Breast epithelium (tissue), 4 donors: Measurements from ENCODE around the gene SLC44A2. TPM values are rescaled to one million over a fixed set of nuclear protein-coding genes. Genes with fewer than 3 reads are reported as not detected.
A peak's percentile ranks its signal among the peaks of the same experiment; 100 is the strongest.

Experiments used
- DNase-seq, 2 donors: peaks; one replicate each; pipeline ENCODE4 v3.0.0-alpha.2; 2019; ENCODE audit warnings: low spot score in 2 of 2
- H3K27ac ChIP-seq, 2 donors: fragments of 200-600 bp; sonication (generic) in 1 of 2; one replicate each; pipeline ENCODE4 v1.5.1; 2016 to 2019; ENCODE audit warnings: mild to moderate bottlenecking in 1 of 2
- H3K27me3 ChIP-seq, 2 donors: fragments of 200-600 bp; sonication (generic) in 1 of 2; one replicate each; pipeline versions ENCODE4 v1.5.1 to v1.6.0; 2017 to 2019; ENCODE audit warnings: control low read depth in 1 of 2, mild to moderate bottlenecking in 1 of 2
- H3K36me3 ChIP-seq: fragments of 200-600 bp; one replicate; pipeline ENCODE4 v1.5.1; 2019
- H3K4me1 ChIP-seq, 2 donors: fragments of 200-600 bp; sonication (generic); one replicate each; pipeline ENCODE4 v1.5.1; 2016 to 2019; ENCODE audit warnings: control low read depth in 1 of 2
- H3K4me3 ChIP-seq, 3 donors: fragments of 200-600 bp; sonication (generic); 1 replicate in 2 of 3; 2 replicates in 1 of 3; pipeline ENCODE4 v1.5.1; 2016 to 2019; ENCODE audit warnings: mild to moderate bottlenecking in 3 of 3, moderate library complexity in 2 of 3
- H3K9me3 ChIP-seq, 2 donors: fragments of 200-600 bp; sonication (generic) in 1 of 2; one replicate each; pipeline ENCODE4 v1.5.1; 2016 to 2019; ENCODE audit warnings: control low read depth in 1 of 2
- CTCF ChIP-seq, 3 donors: fragments of 450-650 bp; IDR thresholded peaks; one replicate each; pipeline ENCODE4 v1.5.1; 2016 to 2017; ENCODE audit warnings: antibody characterized with exemption in 3 of 3, mild to moderate bottlenecking in 3 of 3, moderate library complexity in 3 of 3
- POLR2A ChIP-seq: fragments of 450-650 bp; IDR thresholded peaks from one replicate; pipeline ENCODE4 v1.6.1; 2016; ENCODE audit warnings: antibody characterized with exemption, mild to moderate bottlenecking, moderate library complexity
- POLR2AphosphoS5 ChIP-seq, 3 donors: sonication (generic); formaldehyde crosslinking; IDR thresholded peaks; one replicate each; pipeline ENCODE4 v1.6.1; 2017; ENCODE audit warnings: antibody characterized with exemption in 3 of 3
- intact Hi-C: fragments of 100-400 bp; cut with DNase I; formaldehyde crosslinking; loops from one replicate; pipeline ENCODE4 v1.15.1; 2023; ENCODE audit warnings: low total_unique reads
- total RNA-seq, 3 donors: library from RNA; depleted of rRNA; stranded (reverse); fragments of >200 nt; gene quantifications; one replicate each; pipeline ENCODE4 v1.1.0, GENCODE V29; 2016

SLC44A2 gene
- total RNA-seq, 3 donors from 2014 or later, result 63.0 to 92.5 (median 67.5) TPM

GRCh38 chr19:10593820-10594637 is 31.3 kb upstream of the SLC44A2 start:
- intact Hi-C loops, result no loop called here
- Histone ChIP-seq H3K4me3 (no peak overlapping the region), H3K27me3 (no peaks in the 10 kb centered on the region), H3K27ac (peak overlapping the region; percentile 76 to 81), H3K9me3 (no peaks in the 10 kb centered on the region), H3K36me3 (no peaks in the 10 kb centered on the region), H3K4me1 (peaks cover 4 to 8% of the 10 kb centered on the region in 2 donors)
- peak in 1 of 2 donors; percentile 78 for DNase-seq
- no peak for TF ChIP-seq POLR2A
- no peak for TF ChIP-seq POLR2AphosphoS5 (IDR thresholded peaks at IDR 0.05)
- no peak for TF ChIP-seq CTCF (IDR thresholded peaks at IDR 0.05)

- H3K4me1 ChIP-seq, result peaks cover 8 to 11% of the 10 kb centered on the region in 2 donors
- H3K36me3 ChIP-seq, result no peaks in the 10 kb centered on the region
- no peak for DNase-seq
- no peaks in the 10 kb centered on the region for H3K27me3 ChIP-seq
- H3K27ac ChIP-seq, result no peak overlapping the region
- H3K9me3 ChIP-seq, result no peaks in the 10 kb centered on the region
- intact Hi-C loops, result no loop called here
- TF ChIP-seq POLR2AphosphoS5 (IDR thresholded peaks at IDR 0.05) (no peak), CTCF (IDR thresholded peaks at IDR 0.05) (no peak), POLR2A (no peak)
- no peak overlapping the region for H3K4me3 ChIP-seq
Observed at GRCh38 chr19:10600149-10600548, 25.2 kb upstream of the SLC44A2 start.

GRCh38 chr19:10601999-10602329 is 23.4 kb upstream of the SLC44A2 start:
- peak overlapping the region in 2 of 3 donors; percentile 92 to 100 for H3K4me3 ChIP-seq
- no peak overlapping the region for H3K27ac ChIP-seq

GRCh38 chr19:10602330-10603083 is 22.8 kb upstream of the SLC44A2 start:
- peak overlapping the region; percentile 92 to 100 (median 98) for H3K4me3 ChIP-seq
- peak; percentile 76 to 81 for DNase-seq
- H3K36me3 ChIP-seq, result no peaks in the 10 kb centered on the region
- H3K27me3 ChIP-seq, result no peaks in the 10 kb centered on the region
- intact Hi-C loops, result no loop called here
- H3K9me3 ChIP-seq, result no peaks in the 10 kb centered on the region
- peaks cover 8 to 11% of the 10 kb centered on the region in 2 donors for H3K4me1 ChIP-seq
- H3K27ac ChIP-seq, result peak overlapping the region; percentile 89 to 98
- TF ChIP-seq POLR2AphosphoS5 (IDR thresholded peaks at IDR 0.05) (no peak), POLR2A (no peak), CTCF (IDR thresholded peaks at IDR 0.05) (no peak)

More at GRCh38 chr19:10601999-10602329, 23.4 kb upstream of the SLC44A2 start:
- Histone ChIP-seq H3K9me3 (no peaks in the 10 kb centered on the region), H3K4me1 (peaks cover 8 to 11% of the 10 kb centered on the region in 2 donors), H3K27me3 (no peaks in the 10 kb centered on the region), H3K36me3 (no peaks in the 10 kb centered on the region)
- TF ChIP-seq POLR2AphosphoS5 (IDR thresholded peaks at IDR 0.05) (no peak), POLR2A (no peak), CTCF (IDR thresholded peaks at IDR 0.05) (no peak)
- no peak for DNase-seq
- intact Hi-C loops, result no loop called here
